Endothelial cell of umbilical vein (primary cell): ENCODE results near the gene UST. TPM values are rescaled to one million over a fixed set of nuclear protein-coding genes. Genes with fewer than 3 reads are reported as not detected.

Source experiments
- BruUV-seq: library from RNA; stranded (reverse); fragments of 400-500 nt; replicated peaks from 2 replicates; lab custom pipeline; 2021; lab: Mats Ljungman, UMichigan
- CTCF ChIA-PET: fragments of 300-600, 350-600 bp; sonication (Branson Sonifier 250); formaldehyde crosslinking; loops from one replicate; lab custom pipeline; 2021; ENCODE audit warnings: antibody characterized with exemption, inconsistent platforms; lab: Charles Lee
- POLR2A ChIA-PET: fragments of 300-600, 350-600 bp; sonication (Branson Sonifier 250); formaldehyde crosslinking; loops from one replicate; lab custom pipeline; 2021; ENCODE audit warnings: antibody characterized with exemption, inconsistent platforms; lab: Charles Lee
- DNase-seq: peaks from one replicate; pipeline ENCODE4 v3.0.0-alpha.2; 2011; ENCODE audit warnings: low read depth, low spot score
- FAIRE-seq: peaks from 2 replicates; lab custom pipeline; 2011; peaks lifted over from hg19 to GRCh38; lab: Jason Lieb, UNC
- H2AFZ ChIP-seq: 2 replicates; pipeline ENCODE4 v1.6.0; 2012; ENCODE audit warnings: low read depth, low read length, control low read depth, inconsistent platforms
- H3K27ac ChIP-seq: 2 replicates; pipeline ENCODE4 v1.5.1; 2011; ENCODE audit warnings: low read depth, mild to moderate bottlenecking, control low read depth, low read length, moderate library complexity; ENCODE audit not compliant: insufficient read depth
- H3K27me3 ChIP-seq, 2 experiments: 2 replicates each; pipeline versions ENCODE4 v1.6.0 to v1.6.1; 2011; ENCODE audit warnings: low read length in 2 of 2, mixed read lengths in 1 of 2; ENCODE audit not compliant: control insufficient read depth in 2 of 2, insufficient read depth in 2 of 2
- H3K36me3 ChIP-seq, 2 experiments: 2 replicates in 1 of 2; 3 replicates in 1 of 2; pipeline ENCODE4 v1.5.1; 2011; ENCODE audit warnings: low read length in 2 of 2, mild to moderate bottlenecking in 1 of 2, moderate library complexity in 1 of 2; ENCODE audit not compliant: control insufficient read depth in 2 of 2, insufficient read depth in 2 of 2; ENCODE audit errors: extremely low read depth in 1 of 2
- H3K4me1 ChIP-seq: 3 replicates; pipeline ENCODE4 v1.5.1; 2011; ENCODE audit warnings: mild to moderate bottlenecking, low read length; ENCODE audit not compliant: control insufficient read depth, insufficient read depth; ENCODE audit errors: extremely low read depth
- H3K4me2 ChIP-seq: 2 replicates; pipeline ENCODE4 v1.6.1; 2011; ENCODE audit warnings: low read length, control low read depth, mixed read lengths; ENCODE audit not compliant: insufficient read depth
- H3K4me3 ChIP-seq, 3 experiments: fragments of 200-600 bp in 1 of 3; sonication (generic), shearing (Covaris generic) in 1 of 3; replicated peaks in 1 of 3; 2 replicates each; pipeline ENCODE4 v1.5.1; 2011 to 2016; ENCODE audit warnings: control low read depth in 3 of 3, low read length in 3 of 3, mild to moderate bottlenecking in 2 of 3, inconsistent platforms in 1 of 3, low read depth in 1 of 3, moderate library complexity in 1 of 3; ENCODE audit not compliant: insufficient read depth in 1 of 3
- H3K79me2 ChIP-seq: 2 replicates; pipeline ENCODE4 v1.6.0; 2012; ENCODE audit warnings: low read length, inconsistent platforms; ENCODE audit not compliant: control insufficient read depth, insufficient read depth
- H3K9ac ChIP-seq: replicated peaks from 2 replicates; pipeline ENCODE3; 2011; ENCODE audit warnings: low read length, control low read depth; ENCODE audit not compliant: insufficient read depth; ENCODE audit errors: extremely low read depth
- H3K9me1 ChIP-seq: replicated peaks from 3 replicates; pipeline ENCODE4 v1.6.0; 2011; ENCODE audit warnings: mild to moderate bottlenecking, low read length; ENCODE audit not compliant: control insufficient read depth, insufficient read depth; ENCODE audit errors: extremely low read depth
- H3K9me3 ChIP-seq: replicated peaks from 2 replicates; pipeline ENCODE4 v1.5.1; 2012; ENCODE audit warnings: low read length, inconsistent platforms; ENCODE audit not compliant: control insufficient read depth, insufficient read depth
- H4K20me1 ChIP-seq: replicated peaks from 2 replicates; pipeline ENCODE3; 2011; ENCODE audit warnings: mild to moderate bottlenecking, low read length; ENCODE audit not compliant: control insufficient read depth, insufficient read depth; ENCODE audit errors: extremely low read depth
- EZH2 ChIP-seq: IDR thresholded peaks from 2 replicates; pipeline ENCODE4 v1.6.1; 2012; ENCODE audit warnings: borderline replicate concordance, low read depth, mild to moderate bottlenecking, moderate library complexity, low read length, inconsistent platforms; ENCODE audit not compliant: severe bottlenecking
- FOS ChIP-seq: IDR thresholded peaks from 2 replicates; pipeline ENCODE4 v1.6.1; 2011; ENCODE audit warnings: mild to moderate bottlenecking, low read length, moderate library complexity, borderline replicate concordance; ENCODE audit not compliant: insufficient read depth
- GATA2 ChIP-seq: IDR thresholded peaks from 2 replicates; pipeline ENCODE4 v1.7.0; 2011; ENCODE audit warnings: low read depth, mild to moderate bottlenecking, moderate library complexity, mixed read lengths, low read length; ENCODE audit not compliant: insufficient read length, insufficient read depth
- JUN ChIP-seq: IDR thresholded peaks from 2 replicates; pipeline ENCODE4 v1.6.1; 2011; ENCODE audit warnings: borderline replicate concordance, low read depth; ENCODE audit not compliant: insufficient read length, insufficient read depth
- MYC ChIP-seq: IDR thresholded peaks from one replicate; pipeline ENCODE4 v1.6.1; 2011; ENCODE audit warnings: mild to moderate bottlenecking, low read depth, low read length
- POLR2A ChIP-seq: IDR thresholded peaks from 2 replicates; pipeline ENCODE4 v1.6.1; 2012; ENCODE audit warnings: low read depth, mild to moderate bottlenecking, control low read depth, low read length
- POLR2AphosphoS5 ChIP-seq: IDR thresholded peaks from 2 replicates; pipeline ENCODE4 v1.6.1; 2012; ENCODE audit warnings: low read depth, mild to moderate bottlenecking, control low read depth, low read length, moderate library complexity; ENCODE audit not compliant: insufficient read depth
- dilution Hi-C: fragments of 300-500 bp; cut with MboI; formaldehyde crosslinking; loops from one replicate; pipeline ENCODE4 v1.15.0; 2019; ENCODE audit warnings: low sequenced_read_pairs; ENCODE audit not compliant: extremely low pct_ligation_motif_present
- intact Hi-C: fragments of 100-400 bp; cut with micrococcal nuclease; formaldehyde crosslinking; loops from one replicate; pipeline ENCODE4 v1.10.0; 2022
- polyA plus RNA-seq, 4 experiments: library from polyadenylated mRNA; depleted of rRNA in 3 of 4; stranded (reverse) in 3 of 4; unstranded in 1 of 4; fragments of >200 nt; gene quantifications; 2 replicates each; pipeline versions ENCODE4 v1.2.1 to v1.2.3, GENCODE V29; 2011 to 2012; ENCODE audit warnings: missing spikeins in 1 of 4
- total RNA-seq: library from RNA; stranded (reverse); gene quantifications from 2 replicates; pipeline ENCODE4 v1.2.3, GENCODE V29; 2021
- TF ChIP-seq, protein P1 (sequence below), 2 donors: IDR thresholded peaks; 1 replicate in 1 of 2; 2 replicates in 1 of 2; pipeline ENCODE4 v1.5.1; 2011; ENCODE audit warnings: low read length in 2 of 2, mild to moderate bottlenecking in 2 of 2, moderate library complexity in 2 of 2, control low read depth in 1 of 2, inconsistent platforms in 1 of 2, low read depth in 1 of 2; ENCODE audit not compliant: insufficient read depth in 1 of 2; ENCODE audit errors: extremely low read depth in 1 of 2
- TF ChIP-seq, protein P2 (sequence below): IDR thresholded peaks from 2 replicates; pipeline ENCODE4 v1.6.1; 2011; ENCODE audit not compliant: insufficient read depth, insufficient read length

The UST gene
- total and polyA plus RNA-seq, 2 donors (not counting 3 experiments of a cell fraction or from before 2014, with no cell fraction given), result 0.26 to 0.84 TPM

DNA sequence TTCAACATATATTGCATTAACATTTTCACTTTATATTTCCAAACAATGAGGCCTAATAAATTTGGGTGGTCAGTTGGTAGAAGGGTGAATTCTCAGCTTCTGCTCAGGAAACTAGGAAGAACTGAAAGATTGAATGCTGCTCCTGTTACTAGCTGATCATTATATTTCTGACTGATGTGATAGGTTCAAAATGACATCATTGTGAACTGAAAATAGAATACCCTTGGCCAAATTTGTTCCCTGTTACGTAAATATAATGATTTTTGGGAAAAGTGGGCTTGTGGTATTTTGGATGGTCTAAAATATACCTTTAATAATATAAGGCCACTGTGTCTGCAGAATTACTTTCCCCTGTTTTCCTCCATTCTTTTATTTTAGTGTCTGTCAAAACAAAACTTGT is 2.8 kb downstream of the UST start:
- Histone ChIP-seq H3K4me1 (peaks cover 7% of the 10 kb centered on the region), H3K27me3 (peaks cover 34 to 46% of the 10 kb centered on the region in 2 experiments), H3K36me3 (no peaks in the 10 kb centered on the region), H3K9me1 (no peaks in the 10 kb centered on the region), H4K20me1 (no peaks in the 10 kb centered on the region), H2AFZ (no peak overlapping the region), H3K27ac (no peak overlapping the region), H3K79me2 (no peaks in the 10 kb centered on the region), H3K4me2 (no peak overlapping the region), H3K9me3 (no peaks in the 10 kb centered on the region), H3K4me3 (no peak overlapping the region), H3K9ac (no peak overlapping the region)
- TF ChIP-seq EZH2 (no peak), JUN (no peak), GATA2 (no peak), POLR2AphosphoS5 (no peak), FOS (no peak), MYC (no peak), POLR2A (no peak)
- TF ChIP-seq, protein P1, sequence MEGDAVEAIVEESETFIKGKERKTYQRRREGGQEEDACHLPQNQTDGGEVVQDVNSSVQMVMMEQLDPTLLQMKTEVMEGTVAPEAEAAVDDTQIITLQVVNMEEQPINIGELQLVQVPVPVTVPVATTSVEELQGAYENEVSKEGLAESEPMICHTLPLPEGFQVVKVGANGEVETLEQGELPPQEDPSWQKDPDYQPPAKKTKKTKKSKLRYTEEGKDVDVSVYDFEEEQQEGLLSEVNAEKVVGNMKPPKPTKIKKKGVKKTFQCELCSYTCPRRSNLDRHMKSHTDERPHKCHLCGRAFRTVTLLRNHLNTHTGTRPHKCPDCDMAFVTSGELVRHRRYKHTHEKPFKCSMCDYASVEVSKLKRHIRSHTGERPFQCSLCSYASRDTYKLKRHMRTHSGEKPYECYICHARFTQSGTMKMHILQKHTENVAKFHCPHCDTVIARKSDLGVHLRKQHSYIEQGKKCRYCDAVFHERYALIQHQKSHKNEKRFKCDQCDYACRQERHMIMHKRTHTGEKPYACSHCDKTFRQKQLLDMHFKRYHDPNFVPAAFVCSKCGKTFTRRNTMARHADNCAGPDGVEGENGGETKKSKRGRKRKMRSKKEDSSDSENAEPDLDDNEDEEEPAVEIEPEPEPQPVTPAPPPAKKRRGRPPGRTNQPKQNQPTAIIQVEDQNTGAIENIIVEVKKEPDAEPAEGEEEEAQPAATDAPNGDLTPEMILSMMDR (IDR thresholded peaks at IDR 0.05; ENCODE audit: extremely low read depth in 1 of 2, insufficient read depth in 1 of 2, low read depth in 1 of 2, low read length in 2 of 2), result no peak
- TF ChIP-seq, protein P2, sequence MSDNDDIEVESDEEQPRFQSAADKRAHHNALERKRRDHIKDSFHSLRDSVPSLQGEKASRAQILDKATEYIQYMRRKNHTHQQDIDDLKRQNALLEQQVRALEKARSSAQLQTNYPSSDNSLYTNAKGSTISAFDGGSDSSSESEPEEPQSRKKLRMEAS, result no peak
- intact Hi-C loops, result loop anchor here (5.0 kb wide), 1 partner anchor 172 kb away; no protein-coding TSS in a partner anchor
- dilution Hi-C loops, result no loop called here
- no TSS peak for BruUV-seq
- POLR2A ChIA-PET, result no interaction called here
- no peak for DNase-seq
- FAIRE-seq, result no peak
- CTCF ChIA-PET, result interaction anchor here (1.5 kb wide), 1 partner anchor 172 kb away, joined by 3 read pairs; no protein-coding TSS in a partner anchor
